ENCODE results near the gene MAN1A1. TPM values are rescaled to one million over a fixed set of nuclear protein-coding genes. Genes with fewer than 3 reads are reported as not detected.

MAN1A1 gene
- total RNA-seq, 1 donor from 2014 or later = 45.9 TPM

DNA sequence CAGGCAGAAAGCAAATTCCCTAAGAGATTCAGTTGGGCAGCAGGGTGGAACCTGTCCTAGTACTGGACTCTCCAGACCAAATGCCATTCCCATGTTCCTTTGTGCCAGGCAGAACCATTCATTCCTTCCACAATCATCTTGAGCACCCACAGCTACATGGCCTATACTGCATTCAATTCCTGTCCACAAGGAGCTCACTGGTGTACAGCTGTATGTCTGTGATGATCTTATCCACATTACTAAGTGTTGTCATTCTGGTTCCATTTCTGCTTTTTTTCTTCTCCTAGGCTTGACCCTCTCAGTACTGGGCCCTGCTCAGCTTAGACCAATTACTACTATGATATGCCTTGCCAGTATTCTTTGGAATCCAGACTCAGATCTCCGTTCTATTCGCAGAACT, 27.5 kb downstream of the MAN1A1 start:
- no peaks in the 10 kb centered on the region for H3K27me3 ChIP-seq (ENCODE audit: control insufficient read depth in 3 of 3, insufficient read depth in 3 of 3, low read length in 3 of 3)
- peaks cover 0 to 3% (median 0%) of the 10 kb centered on the region in 3 donors for H3K36me3 ChIP-seq (ENCODE audit: control insufficient read depth in 3 of 3, insufficient read depth in 3 of 3, low read length in 3 of 3)

DNA sequence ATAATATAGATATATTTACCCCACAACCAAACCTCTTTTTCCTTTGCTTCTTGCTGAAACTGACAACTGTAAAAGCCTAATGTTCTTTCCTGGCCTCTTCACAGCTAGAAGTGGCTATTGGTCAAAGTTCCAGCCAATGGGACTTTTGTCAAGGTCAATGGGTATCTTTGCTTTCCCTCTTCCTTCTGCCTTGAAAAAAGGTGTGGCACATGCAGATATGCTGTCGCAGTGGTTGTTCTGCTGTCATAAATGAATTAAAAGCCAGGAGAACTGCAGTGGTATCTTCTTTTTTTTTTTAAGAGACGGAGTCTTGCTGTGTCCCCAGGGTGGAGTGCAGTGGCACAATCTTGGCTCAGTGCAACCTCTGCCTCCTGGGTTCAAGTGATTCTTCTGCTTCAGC, 29.9 kb downstream of the MAN1A1 start:
- Histone ChIP-seq H3K4me1 (ENCODE audit: control insufficient read depth in 3 of 3, insufficient read depth in 3 of 3, low read length in 3 of 3) (peaks cover 0 to 2% (median 0%) of the 10 kb centered on the region in 3 donors), H3K9me3 (ENCODE audit: control insufficient read depth in 3 of 3, low read length in 3 of 3) (no peaks in the 10 kb centered on the region), H3K27me3 (ENCODE audit: control insufficient read depth in 3 of 3, insufficient read depth in 3 of 3, low read length in 3 of 3) (no peaks in the 10 kb centered on the region), H3K4me3 (ENCODE audit: low read length in 3 of 3) (no peak overlapping the region), H3K36me3 (ENCODE audit: control insufficient read depth in 3 of 3, insufficient read depth in 3 of 3, low read length in 3 of 3) (no peaks in the 10 kb centered on the region), H3K27ac (ENCODE audit: low read depth, low read length) (no peak overlapping the region), H3K9ac (ENCODE audit: low read depth in 1 of 3, low read length in 3 of 3) (no peak overlapping the region)

More for the DNA sequence above, 27.5 kb downstream of the MAN1A1 start:
- H3K9me3 ChIP-seq (ENCODE audit: control insufficient read depth in 3 of 3, low read length in 3 of 3) = no peaks in the 10 kb centered on the region
- H3K4me3 ChIP-seq (ENCODE audit: low read length in 3 of 3) = no peak overlapping the region
- H3K9ac ChIP-seq (ENCODE audit: low read depth in 1 of 3, low read length in 3 of 3) = no peak overlapping the region
- no peak overlapping the region for H3K27ac ChIP-seq (ENCODE audit: low read depth, low read length)
- H3K4me1 ChIP-seq (ENCODE audit: control insufficient read depth in 3 of 3, insufficient read depth in 3 of 3, low read length in 3 of 3) = no peaks in the 10 kb centered on the region

DNA sequence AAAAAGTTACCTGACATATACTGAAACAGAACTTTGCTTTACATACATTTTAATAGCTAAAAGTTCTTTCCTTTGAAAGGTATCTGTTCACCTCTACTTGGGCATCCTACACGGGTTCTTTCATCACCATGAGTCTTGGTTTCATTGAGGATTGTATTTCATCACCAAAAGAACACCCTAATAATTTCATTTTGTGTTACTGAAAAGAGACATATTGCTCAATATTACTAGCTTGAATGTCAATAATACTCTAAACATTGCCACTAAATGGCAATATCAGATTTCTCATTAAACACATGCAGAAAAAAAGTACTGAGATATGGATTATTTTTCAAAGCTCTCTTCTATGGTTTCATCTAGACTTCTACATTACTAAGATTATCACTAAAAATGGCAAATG, 30.8 kb downstream of the MAN1A1 start:
- Histone ChIP-seq H3K27ac (ENCODE audit: low read depth, low read length) (no peak overlapping the region), H3K9me3 (ENCODE audit: control insufficient read depth in 3 of 3, low read length in 3 of 3) (no peaks in the 10 kb centered on the region), H3K4me1 (ENCODE audit: control insufficient read depth in 3 of 3, insufficient read depth in 3 of 3, low read length in 3 of 3) (peaks cover 3 to 5% (median 4%) of the 10 kb centered on the region in 3 donors), H3K9ac (ENCODE audit: low read depth in 1 of 3, low read length in 3 of 3) (no peak overlapping the region), H3K4me3 (ENCODE audit: low read length in 3 of 3) (no peak overlapping the region), H3K36me3 (ENCODE audit: control insufficient read depth in 3 of 3, insufficient read depth in 3 of 3, low read length in 3 of 3) (no peaks in the 10 kb centered on the region), H3K27me3 (ENCODE audit: control insufficient read depth in 3 of 3, insufficient read depth in 3 of 3, low read length in 3 of 3) (no peaks in the 10 kb centered on the region)

DNA sequence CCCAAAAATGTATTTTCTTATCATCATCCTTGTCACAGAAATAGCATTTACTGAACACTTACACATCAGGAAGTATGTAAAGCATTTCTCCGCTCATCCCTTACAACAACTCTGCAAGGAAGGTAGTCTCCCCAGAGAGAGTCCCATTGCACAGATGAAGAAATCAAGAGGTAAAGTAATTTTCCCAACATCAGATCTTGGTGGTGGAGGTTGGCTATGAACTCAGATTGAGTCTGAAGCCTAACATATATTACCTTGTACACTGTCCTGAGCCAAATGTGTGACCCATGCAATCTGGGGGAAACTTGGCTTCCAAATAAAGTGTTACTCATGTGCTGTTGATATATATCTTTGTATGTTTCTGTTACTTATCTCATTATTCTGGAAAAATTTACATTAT, 31.4 kb downstream of the MAN1A1 start:
- Histone ChIP-seq H3K4me1 (ENCODE audit: control insufficient read depth in 3 of 3, insufficient read depth in 3 of 3, low read length in 3 of 3) (peaks cover 4 to 5% (median 4%) of the 10 kb centered on the region in 3 donors), H3K4me3 (ENCODE audit: low read length in 3 of 3) (no peak overlapping the region), H3K9ac (ENCODE audit: low read depth in 1 of 3, low read length in 3 of 3) (no peak overlapping the region), H3K27me3 (ENCODE audit: control insufficient read depth in 3 of 3, insufficient read depth in 3 of 3, low read length in 3 of 3) (no peaks in the 10 kb centered on the region), H3K36me3 (ENCODE audit: control insufficient read depth in 3 of 3, insufficient read depth in 3 of 3, low read length in 3 of 3) (no peaks in the 10 kb centered on the region), H3K27ac (ENCODE audit: low read depth, low read length) (no peak overlapping the region), H3K9me3 (ENCODE audit: control insufficient read depth in 3 of 3, low read length in 3 of 3) (no peaks in the 10 kb centered on the region)

DNA sequence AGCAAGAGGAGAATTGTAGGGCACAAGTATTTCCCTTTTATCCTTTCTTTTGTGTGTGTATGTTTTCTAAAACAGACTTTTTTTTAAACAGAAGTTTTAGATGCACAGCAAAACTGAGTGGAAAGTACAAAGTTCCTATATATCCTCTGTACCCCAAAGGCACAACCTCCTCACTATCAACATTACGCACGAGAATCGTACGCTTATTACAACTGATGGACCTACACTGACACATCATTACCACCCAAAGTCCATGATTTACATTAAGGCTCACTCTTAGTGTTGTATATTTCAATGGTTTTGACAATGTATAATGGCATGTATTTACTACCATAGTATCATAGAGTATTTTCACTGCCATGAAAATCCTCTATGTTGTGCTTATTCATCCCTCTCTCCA, 32.6 kb downstream of the MAN1A1 start:
- Histone ChIP-seq H3K27me3 (ENCODE audit: control insufficient read depth in 3 of 3, insufficient read depth in 3 of 3, low read length in 3 of 3) (no peaks in the 10 kb centered on the region), H3K4me1 (ENCODE audit: control insufficient read depth in 3 of 3, insufficient read depth in 3 of 3, low read length in 3 of 3) (peaks cover 8 to 10% (median 9%) of the 10 kb centered on the region in 3 donors)

DNA sequence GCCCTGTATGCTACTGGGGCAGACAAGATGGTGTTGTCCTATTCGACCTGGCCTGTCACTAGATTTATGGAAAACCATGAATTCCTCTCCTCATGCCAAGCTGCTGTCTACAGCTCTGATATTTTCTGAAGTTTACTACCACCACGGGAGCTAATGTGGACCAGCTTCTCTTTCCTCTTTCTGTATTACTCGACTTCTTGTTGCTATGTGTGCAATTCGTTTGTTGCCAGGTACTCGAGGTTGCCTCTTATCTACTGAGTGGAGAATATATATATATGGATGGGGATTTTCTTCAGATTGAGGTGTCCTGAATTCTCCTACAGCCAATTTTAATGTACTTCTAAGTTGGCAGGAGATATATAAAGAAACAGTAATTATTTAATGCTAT, 34.7 kb downstream of the MAN1A1 start:
- no peaks in the 10 kb centered on the region for H3K9me3 ChIP-seq (ENCODE audit: control insufficient read depth in 3 of 3, low read length in 3 of 3)
- peaks cover 10 to 15% (median 14%) of the 10 kb centered on the region in 3 donors for H3K4me1 ChIP-seq (ENCODE audit: control insufficient read depth in 3 of 3, insufficient read depth in 3 of 3, low read length in 3 of 3)
- H3K9ac ChIP-seq (ENCODE audit: low read depth in 1 of 3, low read length in 3 of 3) = no peak overlapping the region
- no peak overlapping the region for H3K4me3 ChIP-seq (ENCODE audit: low read length in 3 of 3)
- H3K27me3 ChIP-seq (ENCODE audit: control insufficient read depth in 3 of 3, insufficient read depth in 3 of 3, low read length in 3 of 3) = no peaks in the 10 kb centered on the region
- H3K27ac ChIP-seq (ENCODE audit: low read depth, low read length) = no peak overlapping the region
- no peaks in the 10 kb centered on the region for H3K36me3 ChIP-seq (ENCODE audit: control insufficient read depth in 3 of 3, insufficient read depth in 3 of 3, low read length in 3 of 3)

More for the DNA sequence above, 32.6 kb downstream of the MAN1A1 start:
- no peaks in the 10 kb centered on the region for H3K36me3 ChIP-seq (ENCODE audit: control insufficient read depth in 3 of 3, insufficient read depth in 3 of 3, low read length in 3 of 3)
- H3K9me3 ChIP-seq (ENCODE audit: control insufficient read depth in 3 of 3, low read length in 3 of 3) = no peaks in the 10 kb centered on the region
- H3K9ac ChIP-seq (ENCODE audit: low read depth in 1 of 3, low read length in 3 of 3) = no peak overlapping the region
- no peak overlapping the region for H3K27ac ChIP-seq (ENCODE audit: low read depth, low read length)
- no peak overlapping the region for H3K4me3 ChIP-seq (ENCODE audit: low read length in 3 of 3)

DNA sequence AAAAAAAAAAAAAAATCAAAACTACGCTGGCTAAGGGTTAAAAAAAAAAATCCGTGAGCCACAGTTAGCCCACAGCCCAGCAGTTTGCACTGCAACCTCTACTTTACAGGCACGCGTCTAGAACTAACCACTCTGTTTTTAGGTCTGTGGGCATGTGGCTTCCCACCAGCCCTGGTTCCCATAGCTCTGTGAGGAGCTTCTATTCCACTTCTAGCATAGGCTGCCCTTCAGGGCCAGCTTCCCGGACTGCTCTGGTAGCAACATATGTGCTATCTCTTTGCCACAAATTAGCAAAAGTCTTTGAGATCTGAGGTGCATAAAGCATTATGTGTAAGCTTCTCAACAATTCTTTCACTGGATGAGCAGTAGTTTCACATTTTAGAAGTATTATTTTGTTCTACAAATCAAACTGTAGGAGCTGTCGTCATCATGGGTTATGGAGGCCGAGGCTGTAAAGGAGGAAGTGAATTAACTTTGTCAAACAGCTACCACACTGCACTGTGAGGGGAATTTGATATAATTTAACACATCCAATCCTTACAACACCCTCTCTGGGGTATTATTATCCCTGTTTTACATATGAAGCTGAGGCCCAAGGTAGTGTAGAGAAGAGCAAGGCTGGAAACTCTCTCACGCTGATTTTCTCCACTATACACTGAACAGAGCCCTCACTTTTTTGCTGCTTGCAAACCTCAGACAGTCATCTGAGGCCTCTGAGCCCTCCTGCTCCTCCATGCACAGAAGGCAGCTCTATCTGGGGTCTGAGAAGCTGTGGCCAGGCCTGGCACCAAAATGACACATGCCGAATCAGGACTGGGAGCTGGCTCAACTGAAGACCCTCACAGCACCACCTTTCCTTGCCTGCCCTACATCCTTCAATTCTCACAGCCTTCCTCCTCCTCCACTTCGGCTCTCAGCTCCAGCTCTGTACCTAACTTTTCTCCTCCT, 35.4 kb downstream of the MAN1A1 start:
- Histone ChIP-seq H3K4me3 (ENCODE audit: low read length in 3 of 3) (no peak overlapping the region), H3K36me3 (ENCODE audit: control insufficient read depth in 3 of 3, insufficient read depth in 3 of 3, low read length in 3 of 3) (no peaks in the 10 kb centered on the region), H3K27me3 (ENCODE audit: control insufficient read depth in 3 of 3, insufficient read depth in 3 of 3, low read length in 3 of 3) (no peaks in the 10 kb centered on the region), H3K4me1 (ENCODE audit: control insufficient read depth in 3 of 3, insufficient read depth in 3 of 3, low read length in 3 of 3) (peaks cover 10 to 15% (median 14%) of the 10 kb centered on the region in 3 donors), H3K9ac (ENCODE audit: low read depth in 1 of 3, low read length in 3 of 3) (no peak overlapping the region), H3K9me3 (ENCODE audit: control insufficient read depth in 3 of 3, low read length in 3 of 3) (no peaks in the 10 kb centered on the region), H3K27ac (ENCODE audit: low read depth, low read length) (no peak overlapping the region)

DNA sequence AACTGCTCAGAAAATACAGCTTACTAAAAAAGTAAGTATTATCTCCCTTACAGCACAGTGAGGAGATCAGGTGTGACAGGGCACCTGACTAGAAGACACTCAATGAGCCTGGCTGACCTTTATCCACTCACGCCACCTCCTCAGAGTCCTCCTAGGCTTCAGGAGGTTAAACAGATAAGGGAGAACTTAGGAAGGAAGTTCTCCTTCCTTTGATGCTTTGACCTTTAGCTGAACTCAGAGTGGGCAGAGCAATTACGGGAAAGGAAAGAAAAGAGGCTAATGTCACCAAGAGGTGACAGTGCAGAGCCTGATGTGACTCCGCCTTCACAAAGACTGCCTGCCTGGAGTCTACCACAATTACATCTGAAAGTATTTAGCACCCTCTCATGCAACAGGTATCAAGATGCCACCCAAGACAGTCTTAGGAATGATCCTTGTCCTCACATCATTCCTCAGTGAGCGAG, 36.7 kb downstream of the MAN1A1 start:
- no peaks in the 10 kb centered on the region for H3K36me3 ChIP-seq (ENCODE audit: control insufficient read depth in 3 of 3, insufficient read depth in 3 of 3, low read length in 3 of 3)
- H3K27ac ChIP-seq (ENCODE audit: low read depth, low read length) = no peak overlapping the region
- peaks cover 10 to 15% (median 14%) of the 10 kb centered on the region in 3 donors for H3K4me1 ChIP-seq (ENCODE audit: control insufficient read depth in 3 of 3, insufficient read depth in 3 of 3, low read length in 3 of 3)

DNA sequence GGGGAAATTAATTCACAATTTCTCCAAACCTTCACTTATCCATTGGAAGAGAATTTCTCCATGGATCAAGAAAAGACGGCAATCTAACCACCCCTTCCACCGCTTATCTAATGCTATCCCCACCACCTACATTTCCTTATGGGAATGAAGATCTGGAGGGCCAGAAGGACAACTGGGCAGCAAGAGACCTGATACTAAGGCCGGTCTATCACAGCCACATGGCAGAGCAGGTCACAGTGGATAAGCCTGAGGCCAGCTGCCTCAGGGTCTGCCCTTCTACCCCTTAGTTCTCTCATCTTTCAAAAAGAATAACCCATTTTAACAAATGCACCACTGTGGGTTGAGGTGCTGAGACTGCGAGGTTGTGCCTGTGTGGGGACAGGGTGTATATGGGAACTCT, 37.1 kb downstream of the MAN1A1 start:
- Histone ChIP-seq H3K4me1 (ENCODE audit: control insufficient read depth in 3 of 3, insufficient read depth in 3 of 3, low read length in 3 of 3) (peaks cover 10 to 15% (median 14%) of the 10 kb centered on the region in 3 donors), H3K27ac (ENCODE audit: low read depth, low read length) (no peak overlapping the region), H3K9me3 (ENCODE audit: control insufficient read depth in 3 of 3, low read length in 3 of 3) (no peaks in the 10 kb centered on the region), H3K36me3 (ENCODE audit: control insufficient read depth in 3 of 3, insufficient read depth in 3 of 3, low read length in 3 of 3) (no peaks in the 10 kb centered on the region), H3K27me3 (ENCODE audit: control insufficient read depth in 3 of 3, insufficient read depth in 3 of 3, low read length in 3 of 3) (no peaks in the 10 kb centered on the region), H3K4me3 (ENCODE audit: low read length in 3 of 3) (no peak overlapping the region), H3K9ac (ENCODE audit: low read depth in 1 of 3, low read length in 3 of 3) (no peak overlapping the region)

More for the DNA sequence above, 36.7 kb downstream of the MAN1A1 start:
- Histone ChIP-seq H3K27me3 (ENCODE audit: control insufficient read depth in 3 of 3, insufficient read depth in 3 of 3, low read length in 3 of 3) (no peaks in the 10 kb centered on the region), H3K4me3 (ENCODE audit: low read length in 3 of 3) (no peak overlapping the region), H3K9ac (ENCODE audit: low read depth in 1 of 3, low read length in 3 of 3) (no peak overlapping the region), H3K9me3 (ENCODE audit: control insufficient read depth in 3 of 3, low read length in 3 of 3) (no peaks in the 10 kb centered on the region)

DNA sequence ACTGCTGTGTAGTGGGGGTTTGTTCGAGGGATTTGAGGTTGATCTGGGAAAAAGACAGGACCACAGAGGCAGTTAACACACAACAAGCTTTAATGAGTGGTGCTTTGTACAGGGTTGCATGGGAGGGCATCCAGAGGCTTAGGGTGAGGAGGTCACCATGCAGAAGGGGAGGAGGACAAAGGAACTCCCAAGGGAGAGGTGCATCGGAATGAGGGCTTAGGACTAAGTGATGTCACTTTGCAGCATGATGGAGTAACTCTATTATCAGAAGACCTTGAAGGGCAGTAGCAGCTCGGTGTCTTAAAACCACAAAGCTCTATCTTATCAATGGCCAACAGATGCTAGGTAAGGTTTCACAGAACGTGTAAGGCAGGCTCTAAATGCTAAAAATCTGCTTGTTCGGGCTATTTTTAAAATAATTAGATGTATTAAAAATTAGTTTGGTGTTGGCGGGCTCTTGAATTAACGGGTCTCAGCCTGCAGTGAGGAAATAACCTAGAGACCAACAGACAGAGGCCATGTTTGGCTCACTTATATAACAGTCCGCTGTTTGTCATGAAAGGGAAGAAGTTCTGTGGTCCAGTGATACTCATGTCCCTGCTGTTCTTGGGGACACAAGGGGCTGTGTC, 37.9 kb downstream of the MAN1A1 start:
- no peaks in the 10 kb centered on the region for H3K36me3 ChIP-seq (ENCODE audit: control insufficient read depth in 3 of 3, insufficient read depth in 3 of 3, low read length in 3 of 3)
- no peak overlapping the region for H3K4me3 ChIP-seq (ENCODE audit: low read length in 3 of 3)
- no peak overlapping the region for H3K9ac ChIP-seq (ENCODE audit: low read depth in 1 of 3, low read length in 3 of 3)
- peaks cover 10 to 15% (median 14%) of the 10 kb centered on the region in 3 donors for H3K4me1 ChIP-seq (ENCODE audit: control insufficient read depth in 3 of 3, insufficient read depth in 3 of 3, low read length in 3 of 3)
- no peak overlapping the region for H3K27ac ChIP-seq (ENCODE audit: low read depth, low read length)
- H3K9me3 ChIP-seq (ENCODE audit: control insufficient read depth in 3 of 3, low read length in 3 of 3) = no peaks in the 10 kb centered on the region
- no peaks in the 10 kb centered on the region for H3K27me3 ChIP-seq (ENCODE audit: control insufficient read depth in 3 of 3, insufficient read depth in 3 of 3, low read length in 3 of 3)
